ENCODE results near the gene ETV6. TPM values are rescaled to one million over a fixed set of nuclear protein-coding genes. Genes with fewer than 3 reads are reported as not detected.

ETV6 gene
- total RNA-seq, 6 donors from 2014 or later, result 22.2 to 93.2 (median 37.5) TPM

DNA sequence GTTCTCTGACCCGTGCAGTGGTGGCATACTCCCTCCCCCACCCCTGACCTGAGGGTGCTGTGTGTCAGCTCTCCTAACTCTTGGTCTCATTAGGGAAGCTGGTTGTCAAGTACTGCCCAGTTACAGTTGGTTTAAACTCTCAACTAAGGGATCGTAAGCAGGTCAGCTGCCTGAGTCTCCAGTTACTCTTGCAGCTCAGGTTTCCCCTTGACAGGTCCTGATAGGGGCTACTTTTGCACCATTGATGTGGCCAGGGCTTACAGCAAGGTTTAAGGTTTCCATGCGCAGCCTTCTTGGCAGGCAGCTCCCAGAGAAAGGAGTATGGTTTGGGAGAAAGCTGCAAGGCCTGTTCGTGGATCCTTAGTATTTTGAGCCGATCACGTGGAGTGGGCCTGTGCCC is 74.5 kb downstream of the ETV6 start:
- TF ChIP-seq POLR2A (IDR thresholded peaks at IDR 0.05) (no peak), POLR2AphosphoS5 (IDR thresholded peaks at IDR 0.05) (no peak), EP300 (IDR thresholded peaks at IDR 0.05) (no peak)
- TF ChIP-seq, protein P1, sequence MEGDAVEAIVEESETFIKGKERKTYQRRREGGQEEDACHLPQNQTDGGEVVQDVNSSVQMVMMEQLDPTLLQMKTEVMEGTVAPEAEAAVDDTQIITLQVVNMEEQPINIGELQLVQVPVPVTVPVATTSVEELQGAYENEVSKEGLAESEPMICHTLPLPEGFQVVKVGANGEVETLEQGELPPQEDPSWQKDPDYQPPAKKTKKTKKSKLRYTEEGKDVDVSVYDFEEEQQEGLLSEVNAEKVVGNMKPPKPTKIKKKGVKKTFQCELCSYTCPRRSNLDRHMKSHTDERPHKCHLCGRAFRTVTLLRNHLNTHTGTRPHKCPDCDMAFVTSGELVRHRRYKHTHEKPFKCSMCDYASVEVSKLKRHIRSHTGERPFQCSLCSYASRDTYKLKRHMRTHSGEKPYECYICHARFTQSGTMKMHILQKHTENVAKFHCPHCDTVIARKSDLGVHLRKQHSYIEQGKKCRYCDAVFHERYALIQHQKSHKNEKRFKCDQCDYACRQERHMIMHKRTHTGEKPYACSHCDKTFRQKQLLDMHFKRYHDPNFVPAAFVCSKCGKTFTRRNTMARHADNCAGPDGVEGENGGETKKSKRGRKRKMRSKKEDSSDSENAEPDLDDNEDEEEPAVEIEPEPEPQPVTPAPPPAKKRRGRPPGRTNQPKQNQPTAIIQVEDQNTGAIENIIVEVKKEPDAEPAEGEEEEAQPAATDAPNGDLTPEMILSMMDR (IDR thresholded peaks at IDR 0.05), result no peak
- peak; percentile 16 to 56 for ATAC-seq (ENCODE audit: low FRiP score in 2 of 2)
- WGBS, 2 donors, result 55 to 74% methylated on average over 6 of the region's 6 CpGs
- Histone ChIP-seq H3K4me3 (no peak overlapping the region), H3K36me3 (no peaks in the 10 kb centered on the region), H3K4me1 (peaks cover 31 to 50% (median 36%) of the 10 kb centered on the region in 4 donors), H3K27me3 (no peaks in the 10 kb centered on the region), H3K9me3 (no peaks in the 10 kb centered on the region), H3K27ac (peak overlapping the region in 3 of 4 donors; percentile 24 to 49 (median 43))
- peak in 1 of 2 donors; percentile 40 for DNase-seq

DNA sequence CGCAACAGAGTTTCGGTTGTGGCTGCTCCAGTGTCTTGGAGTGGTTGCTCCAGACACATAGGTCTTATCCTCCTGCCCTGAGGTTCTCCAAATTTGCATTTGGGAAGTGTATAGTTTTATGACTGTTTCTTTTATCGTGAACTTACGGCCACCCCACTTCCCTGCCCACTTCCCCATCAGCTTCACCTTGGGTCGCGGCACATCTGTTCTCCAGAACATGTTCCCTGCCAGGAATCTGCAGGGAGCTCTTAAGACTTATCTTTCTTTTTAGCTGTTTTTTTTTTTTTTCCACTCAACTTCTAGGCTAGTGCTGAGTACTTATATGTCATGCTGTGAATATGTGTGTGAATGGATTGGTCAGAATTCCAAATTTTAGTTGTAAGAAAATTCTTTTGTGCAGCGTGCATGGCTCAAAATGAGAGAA is 75.4 kb downstream of the ETV6 start:
- Histone ChIP-seq H3K4me1 (peaks cover 24 to 50% (median 37%) of the 10 kb centered on the region in 4 donors), H3K9me3 (no peaks in the 10 kb centered on the region), H3K27me3 (no peaks in the 10 kb centered on the region), H3K4me3 (no peak overlapping the region), H3K36me3 (no peaks in the 10 kb centered on the region), H3K27ac (peak overlapping the region in 2 of 4 donors; percentile 31 to 49)
- TF ChIP-seq EP300 (IDR thresholded peaks at IDR 0.05) (no peak), POLR2AphosphoS5 (IDR thresholded peaks at IDR 0.05) (no peak), POLR2A (IDR thresholded peaks at IDR 0.05) (no peak)
- TF ChIP-seq, protein P1 (IDR thresholded peaks at IDR 0.05), result no peak
- peak in 1 of 2 donors; percentile 46 for ATAC-seq (ENCODE audit: low FRiP score in 2 of 2)
- DNase-seq, result peak in 1 of 2 donors; percentile 44
- 40 to 44% methylated on average over 7 of the region's 7 CpGs for WGBS, 2 donors

DNA sequence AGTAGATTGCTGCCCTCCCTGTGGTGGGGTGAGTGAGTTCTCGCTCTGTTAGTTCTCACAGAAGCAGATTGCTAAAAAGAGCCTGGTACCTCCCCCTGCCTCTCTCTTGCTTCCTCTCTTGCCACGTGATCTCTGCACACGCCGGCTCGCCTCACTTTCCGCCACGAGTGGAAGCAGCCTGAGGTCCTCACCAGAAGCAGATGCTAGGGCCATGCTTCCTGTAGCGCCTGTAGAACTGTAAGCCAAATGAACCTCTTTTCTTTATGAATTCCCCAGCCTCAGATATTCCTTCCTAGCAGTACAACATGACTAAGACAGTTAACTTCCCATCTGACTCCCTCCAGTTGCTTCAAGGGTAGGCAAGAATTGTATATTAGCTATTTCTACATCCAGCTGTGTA is 76.2 kb downstream of the ETV6 start:
- Histone ChIP-seq H3K4me3 (no peak overlapping the region), H3K36me3 (no peaks in the 10 kb centered on the region), H3K4me1 (peaks cover 25 to 52% (median 40%) of the 10 kb centered on the region in 4 donors), H3K27ac (no peak overlapping the region), H3K9me3 (no peaks in the 10 kb centered on the region), H3K27me3 (no peaks in the 10 kb centered on the region)
- DNase-seq, result no peak
- 83 to 90% methylated on average over 8 of the region's 8 CpGs for WGBS, 2 donors
- ATAC-seq (ENCODE audit: low FRiP score in 2 of 2), result no peak
- TF ChIP-seq POLR2AphosphoS5 (IDR thresholded peaks at IDR 0.05) (no peak), POLR2A (IDR thresholded peaks at IDR 0.05) (no peak), EP300 (IDR thresholded peaks at IDR 0.05) (no peak)
- TF ChIP-seq, protein P1 (IDR thresholded peaks at IDR 0.05), result no peak

DNA sequence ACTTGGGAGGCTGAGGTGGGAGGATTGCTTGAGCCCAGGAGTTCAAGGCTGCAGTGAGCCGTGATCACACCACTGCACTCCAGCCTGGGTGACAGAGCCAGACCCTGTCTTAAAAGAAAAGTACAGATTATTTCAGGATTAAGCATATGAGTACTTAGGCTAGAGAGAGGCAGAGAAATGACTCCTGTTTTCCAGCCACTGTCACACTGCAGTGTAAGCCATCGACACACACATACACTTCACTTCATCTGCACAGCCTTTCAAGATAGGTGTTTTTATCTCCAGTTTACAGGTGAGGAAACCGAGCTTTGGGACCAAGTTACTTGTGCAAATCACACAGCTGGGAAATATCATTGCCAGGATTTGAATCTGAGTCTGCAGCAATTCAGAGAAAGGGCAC is 77.2 kb downstream of the ETV6 start:
- no peak for TF ChIP-seq POLR2A (IDR thresholded peaks at IDR 0.05)
- TF ChIP-seq POLR2AphosphoS5 (IDR thresholded peaks at IDR 0.05), result no peak
- TF ChIP-seq, protein P1 (IDR thresholded peaks at IDR 0.05), result no peak
- TF ChIP-seq EP300 (IDR thresholded peaks at IDR 0.05), result no peak
- DNase-seq (no peak), ATAC-seq (ENCODE audit: low FRiP score in 2 of 2) (no peak)
- Histone ChIP-seq H3K27ac (no peak overlapping the region), H3K4me3 (no peak overlapping the region), H3K36me3 (no peaks in the 10 kb centered on the region), H3K9me3 (no peaks in the 10 kb centered on the region), H3K4me1 (peaks cover 31 to 61% (median 50%) of the 10 kb centered on the region in 4 donors), H3K27me3 (no peaks in the 10 kb centered on the region)
- 96 to 98% methylated on average over 3 of the region's 3 CpGs for WGBS, 2 donors

DNA sequence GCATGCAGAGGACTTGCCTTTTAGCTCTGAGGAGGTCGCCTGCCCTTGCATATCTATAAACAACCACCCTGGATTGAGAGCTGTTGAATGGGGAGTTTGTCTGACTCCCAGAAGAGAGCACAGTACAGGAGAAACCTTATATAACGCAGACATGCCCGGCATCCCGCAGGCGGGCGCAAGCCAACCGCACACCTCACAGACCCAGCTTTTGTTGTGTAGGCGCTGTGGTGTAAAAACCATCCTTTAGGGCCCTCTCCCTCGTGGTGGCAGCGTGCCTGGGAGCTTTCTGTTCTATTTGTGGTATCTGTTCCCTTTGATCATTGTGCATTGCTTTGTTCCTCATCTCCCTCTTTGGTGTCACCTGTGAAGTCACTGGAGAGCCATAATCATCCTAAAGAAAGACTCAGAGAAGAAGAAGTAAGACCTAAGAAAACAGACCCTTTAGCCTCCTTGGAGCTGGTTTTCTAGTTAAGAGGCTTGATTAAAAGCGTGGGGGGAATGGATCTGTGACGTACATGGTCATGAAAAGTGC is 77.7 kb downstream of the ETV6 start:
- Histone ChIP-seq H3K4me3 (no peak overlapping the region), H3K9me3 (no peaks in the 10 kb centered on the region), H3K27me3 (no peaks in the 10 kb centered on the region), H3K27ac (no peak overlapping the region), H3K36me3 (no peaks in the 10 kb centered on the region), H3K4me1 (peaks cover 34 to 67% (median 56%) of the 10 kb centered on the region in 4 donors)
- WGBS, 2 donors, result 85 to 88% methylated on average over 11 to 12 of the region's 12 CpGs
- DNase-seq (peak in 1 of 2 donors; percentile 57), ATAC-seq (ENCODE audit: low FRiP score in 2 of 2) (no peak)
- TF ChIP-seq POLR2AphosphoS5 (IDR thresholded peaks at IDR 0.05) (no peak), EP300 (IDR thresholded peaks at IDR 0.05) (no peak), POLR2A (IDR thresholded peaks at IDR 0.05) (no peak)
- TF ChIP-seq, protein P1 (IDR thresholded peaks at IDR 0.05), result no peak

Data from upper lobe of left lung (tissue), 6 donors.